Right lobe of liver (tissue), 6 donors: ENCODE results near the gene ADAMTS2. TPM values are rescaled to one million over a fixed set of nuclear protein-coding genes. Genes with fewer than 3 reads are reported as not detected.

Source experiments
- ATAC-seq, 4 donors: fragments of 200-7000 bp; cut with Tn5 transposase; one replicate each; pipeline ENCODE4 v1.9.1; 2020; ENCODE audit warnings: mild to moderate bottlenecking in 4 of 4, moderate library complexity in 4 of 4
- DNase-seq, 3 donors: peaks; one replicate each; pipeline ENCODE4 v3.0.0-alpha.2; 2020
- H3K27ac ChIP-seq, 3 donors: fragments of 200-600 bp; one replicate each; pipeline ENCODE4 v1.8.0; 2022
- H3K27me3 ChIP-seq, 2 donors: fragments of 200-600 bp; one replicate each; pipeline ENCODE4 v1.8.0; 2022
- H3K36me3 ChIP-seq, 4 donors: fragments of 200-600 bp; sonication (generic) in 1 of 4; one replicate each; pipeline versions ENCODE4 v1.5.1 to v1.8.0; 2017 to 2022; ENCODE audit warnings: control low read depth in 1 of 4
- H3K4me1 ChIP-seq, 4 donors: fragments of 200-600 bp; sonication (generic) in 1 of 4; one replicate each; pipeline versions ENCODE4 v1.5.1 to v1.8.0; 2017 to 2022; ENCODE audit warnings: control low read depth in 1 of 4
- H3K4me3 ChIP-seq, 3 donors: fragments of 200-600 bp; one replicate each; pipeline ENCODE4 v1.8.0; 2022
- H3K9me3 ChIP-seq, 4 donors: fragments of 200-600 bp; sonication (generic) in 1 of 4; one replicate each; pipeline versions ENCODE4 v1.5.1 to v1.8.0; 2017 to 2022; ENCODE audit warnings: control low read depth in 1 of 4
- CTCF ChIP-seq, 4 donors: fragments of 200-600 bp in 3 of 4; fragments of 450-650 bp in 1 of 4; IDR thresholded peaks; one replicate each; pipeline versions ENCODE4 v1.5.1 to v1.8.0; 2016 to 2022; ENCODE audit warnings: antibody characterized with exemption in 4 of 4, mild to moderate bottlenecking in 2 of 4
- POLR2A ChIP-seq: fragments of 450-650 bp; IDR thresholded peaks from one replicate; pipeline ENCODE4 v1.6.1; 2017; ENCODE audit warnings: antibody characterized with exemption, mild to moderate bottlenecking
- WGBS: methylation state at CpG from one replicate; pipeline ENCODE4 v1.1.6; 2018; ENCODE audit warnings: low coverage, low lambda C conversion rate; ENCODE audit not compliant: insufficient coverage; ENCODE audit errors: missing lambda C conversion rate; 5-methylcytosine and 5-hydroxymethylcytosine counted together
- intact Hi-C, 2 donors: fragments of 100-400 bp; cut with DNase I; formaldehyde crosslinking; loops; one replicate each; pipeline versions ENCODE4 v1.11.2 to v1.14.1; 2022
- total RNA-seq, 6 experiments: library from RNA; depleted of rRNA in 2 of 6; stranded (reverse); fragments of >200 nt in 2 of 6; fragmentation: NEBNext Ultra II Directional in 3 of 6; extraction: Animal tissue kit (Norgen Biotek cat#: 25700) in 3 of 6; gene quantifications; one replicate each; pipeline versions ENCODE4 v1.1.0 to v1.2.4, GENCODE V29; 2016 to 2023
- donor health status: DM: no; HTN: yes; CAD: no.
- donor health status: DM: no; HTN: no; CAD: no.
- donor health status: DM: no; HTN: no; CAD: no.
- donor health status: DM: no; HTN: yes; CAD: no.
- donor health status: DM: no; HTN: yes; CAD: no.

Gene ADAMTS2
- total RNA-seq, 6 experiments from 2014 or later = 6.3 to 18.9 (median 13.5) TPM

GRCh38 chr5:179089502-179089901 is 255.8 kb downstream of the ADAMTS2 start:
- intact Hi-C loops = no loop called here
- H3K9me3 ChIP-seq = peaks cover 0 to 54% (median 3%) of the 10 kb centered on the region in 4 donors
- H3K4me1 ChIP-seq = no peaks in the 10 kb centered on the region
- ATAC-seq = no peak
- DNase-seq = no peak
- H3K27ac ChIP-seq = no peak overlapping the region
- H3K27me3 ChIP-seq = no peaks in the 10 kb centered on the region
- H3K4me3 ChIP-seq = no peak overlapping the region
- H3K36me3 ChIP-seq = no peaks in the 10 kb centered on the region
- 60% methylated on average over 2 of the region's 2 CpGs for WGBS
- TF ChIP-seq CTCF (IDR thresholded peaks at IDR 0.05) = no peak

GRCh38 chr5:179080724-179081123 is 264.5 kb downstream of the ADAMTS2 start:
- no peaks in the 10 kb centered on the region for H3K4me1 ChIP-seq
- no peaks in the 10 kb centered on the region for H3K27me3 ChIP-seq
- no peak overlapping the region for H3K27ac ChIP-seq
- ATAC-seq (no peak), DNase-seq (no peak)
- H3K4me3 ChIP-seq = no peak overlapping the region
- peaks cover 0 to 72% (median 31%) of the 10 kb centered on the region in 4 donors for H3K9me3 ChIP-seq
- 92% methylated on average over 4 of the region's 4 CpGs for WGBS
- no peak for TF ChIP-seq POLR2A
- no peak for TF ChIP-seq CTCF (IDR thresholded peaks at IDR 0.05)
- intact Hi-C loops = no loop called here
- peaks cover 0 to 21% (median 3%) of the 10 kb centered on the region in 4 donors for H3K36me3 ChIP-seq

GRCh38 chr5:179079165-179079987 is 265.9 kb downstream of the ADAMTS2 start:
- intact Hi-C loops = no loop called here
- peaks cover 0 to 62% (median 32%) of the 10 kb centered on the region in 4 donors for H3K9me3 ChIP-seq
- no peak for TF ChIP-seq POLR2A
- TF ChIP-seq CTCF (IDR thresholded peaks at IDR 0.05) = no peak
- WGBS = 96% methylated on average over 11 of the region's 11 CpGs
- no peaks in the 10 kb centered on the region for H3K27me3 ChIP-seq
- no peaks in the 10 kb centered on the region for H3K4me1 ChIP-seq
- H3K36me3 ChIP-seq = peaks cover 0 to 24% (median 3%) of the 10 kb centered on the region in 4 donors
- H3K4me3 ChIP-seq = no peak overlapping the region
- DNase-seq (no peak), ATAC-seq (no peak)
- no peak overlapping the region for H3K27ac ChIP-seq

DNA sequence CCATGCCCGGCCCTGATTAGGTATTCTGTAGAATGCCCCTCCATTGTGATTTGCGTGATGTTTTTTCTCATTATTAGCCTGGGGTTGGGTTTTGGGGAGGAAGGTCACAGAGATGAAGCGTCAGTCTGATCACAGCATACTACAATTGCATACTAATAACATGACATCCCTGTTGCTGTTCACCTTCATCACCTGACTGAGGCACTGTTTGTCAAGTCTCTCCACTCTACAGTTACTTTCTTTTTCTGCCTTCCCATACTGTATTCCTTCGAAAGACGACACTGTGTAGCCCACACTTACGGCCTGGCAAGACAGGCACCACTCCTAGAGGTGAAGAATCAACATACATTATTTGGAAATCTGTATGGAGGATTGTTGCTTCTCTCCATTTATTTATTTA is 279.6 kb downstream of the ADAMTS2 start:
- ATAC-seq = no peak
- no peak for DNase-seq
- WGBS = 97% methylated on average over 6 of the region's 6 CpGs
- H3K27me3 ChIP-seq = no peaks in the 10 kb centered on the region
- intact Hi-C loops = no loop called here
- peaks cover 0 to 10% (median 0%) of the 10 kb centered on the region in 4 donors for H3K36me3 ChIP-seq
- H3K4me1 ChIP-seq = no peaks in the 10 kb centered on the region
- no peak overlapping the region for H3K4me3 ChIP-seq
- no peak overlapping the region for H3K27ac ChIP-seq
- TF ChIP-seq CTCF (IDR thresholded peaks at IDR 0.05) = no peak
- no peak for TF ChIP-seq POLR2A
- peaks cover 0 to 30% (median 10%) of the 10 kb centered on the region in 4 donors for H3K9me3 ChIP-seq
